Measurements from ENCODE around the gene PPFIA2.

The PPFIA2 gene

DNA sequence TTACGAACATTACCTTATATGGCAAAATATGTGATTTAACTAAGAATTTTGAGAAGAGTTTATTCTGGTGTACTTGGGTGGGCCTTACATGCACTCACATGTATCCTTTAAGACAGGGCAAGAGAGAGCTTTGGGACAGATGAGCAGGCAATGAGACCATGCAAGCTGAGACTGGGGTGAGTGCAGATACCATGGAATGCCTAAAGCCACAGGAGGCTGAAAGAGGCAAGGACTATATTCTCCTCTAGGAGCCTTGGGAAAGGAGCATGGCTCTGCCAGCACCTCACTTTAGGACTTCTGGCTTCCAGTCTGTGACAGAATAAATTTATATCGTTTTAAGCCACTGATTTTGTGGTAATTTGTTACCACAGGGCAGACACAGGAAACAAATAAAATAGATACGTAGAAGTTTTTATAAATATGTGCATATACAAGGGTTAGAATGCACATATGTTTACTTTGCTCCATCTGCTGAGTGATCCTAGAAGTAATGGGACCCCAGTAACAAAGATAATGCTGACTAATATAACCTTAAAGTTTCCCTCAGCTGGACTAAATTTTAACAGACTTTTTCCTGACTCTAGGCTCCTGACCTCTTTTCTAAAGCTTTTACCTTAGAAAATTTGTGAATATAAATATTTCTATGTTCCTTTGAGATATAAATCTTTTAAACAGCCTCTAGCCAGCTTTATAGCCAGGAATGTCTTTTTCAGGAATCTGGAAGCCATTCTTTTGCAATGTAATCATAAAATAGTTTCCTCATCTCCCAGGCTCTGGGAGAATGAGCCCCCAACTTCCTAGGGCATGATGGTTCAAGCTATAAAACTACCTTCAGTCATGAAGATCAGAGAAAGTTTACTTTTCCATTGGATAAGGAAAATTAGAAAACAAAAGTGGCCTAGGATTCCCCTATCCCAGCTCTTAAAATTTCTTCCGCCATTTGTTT, 216.8 kb downstream of the PPFIA2 start:
- DNase-seq = no peak

DNA sequence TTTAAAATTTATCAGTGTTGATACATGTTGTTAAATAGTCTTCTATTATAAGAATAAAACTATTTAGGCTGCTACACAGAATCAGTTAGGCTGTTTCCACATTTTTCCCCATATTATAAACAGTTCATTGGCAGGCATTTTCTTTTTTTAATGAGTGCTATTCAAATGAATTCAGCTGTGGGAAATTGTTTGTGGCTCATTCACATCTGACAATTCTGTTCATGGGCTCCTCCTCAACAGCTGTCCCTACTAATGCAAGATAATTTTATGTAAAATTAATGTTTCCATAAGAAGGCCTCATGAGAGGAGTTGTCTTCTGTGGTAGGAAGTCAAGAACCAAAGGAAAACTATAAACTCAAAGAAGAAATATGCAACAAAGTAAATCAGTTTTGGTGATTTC, 218.0 kb downstream of the PPFIA2 start:
- no peak for DNase-seq

DNA sequence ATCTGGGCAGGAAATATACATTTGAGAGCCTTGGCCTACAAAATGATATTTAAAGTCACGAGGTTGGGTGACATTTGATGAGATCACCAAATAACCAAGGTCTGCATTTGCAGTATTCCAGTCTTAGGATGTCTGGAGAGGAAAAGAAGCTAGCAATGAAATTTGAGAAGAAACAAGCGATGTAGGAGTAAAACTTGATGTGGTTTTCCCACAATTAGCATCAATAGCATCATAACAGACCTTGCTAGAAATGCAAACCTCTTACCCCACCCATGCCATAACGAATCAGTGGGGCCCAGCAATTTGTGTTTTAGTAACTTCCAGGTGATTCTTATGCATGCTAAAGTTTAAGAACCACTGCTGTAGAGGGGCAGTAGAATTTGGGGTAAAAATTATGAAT, 219.9 kb downstream of the PPFIA2 start:
- no peak for DNase-seq

DNA sequence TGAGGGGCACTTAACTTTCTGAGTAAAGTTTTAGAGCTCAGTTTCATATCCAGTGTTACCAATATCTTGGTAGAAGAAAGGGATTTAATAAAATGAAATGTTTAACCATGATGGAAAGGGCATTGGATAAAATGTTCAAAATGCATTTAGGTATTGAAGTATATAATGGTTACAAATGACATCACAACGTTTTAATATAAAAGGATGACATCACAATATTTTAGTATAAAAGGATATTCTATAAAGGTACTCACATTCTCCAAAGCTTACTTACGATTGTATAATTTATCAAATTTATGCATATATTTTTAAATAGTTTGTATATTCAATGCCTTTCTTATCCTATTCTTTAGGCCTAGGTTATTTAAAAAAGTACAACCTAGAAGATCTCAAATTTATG, 226.1 kb downstream of the PPFIA2 start:
- DNase-seq = no peak

DNA sequence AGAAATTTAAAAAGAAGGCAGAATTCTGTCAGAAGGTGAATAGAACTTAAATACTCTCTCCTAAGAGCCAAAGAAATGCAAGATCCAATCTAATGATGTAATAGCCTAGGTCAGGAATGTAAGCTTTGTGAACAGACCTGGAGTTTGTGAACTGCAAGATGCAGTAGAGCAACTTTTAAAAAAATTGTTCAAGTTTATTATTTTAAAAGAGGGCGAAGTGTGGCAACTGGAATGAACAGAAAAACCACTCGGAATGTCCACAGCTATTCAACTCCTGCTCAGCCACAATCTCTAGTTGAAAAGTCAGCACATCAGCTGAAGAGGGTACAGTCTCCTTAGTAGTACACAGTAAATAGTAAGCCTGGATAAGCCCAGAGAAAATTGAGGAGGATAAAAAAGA, 228.8 kb downstream of the PPFIA2 start:
- no peak for DNase-seq

DNA sequence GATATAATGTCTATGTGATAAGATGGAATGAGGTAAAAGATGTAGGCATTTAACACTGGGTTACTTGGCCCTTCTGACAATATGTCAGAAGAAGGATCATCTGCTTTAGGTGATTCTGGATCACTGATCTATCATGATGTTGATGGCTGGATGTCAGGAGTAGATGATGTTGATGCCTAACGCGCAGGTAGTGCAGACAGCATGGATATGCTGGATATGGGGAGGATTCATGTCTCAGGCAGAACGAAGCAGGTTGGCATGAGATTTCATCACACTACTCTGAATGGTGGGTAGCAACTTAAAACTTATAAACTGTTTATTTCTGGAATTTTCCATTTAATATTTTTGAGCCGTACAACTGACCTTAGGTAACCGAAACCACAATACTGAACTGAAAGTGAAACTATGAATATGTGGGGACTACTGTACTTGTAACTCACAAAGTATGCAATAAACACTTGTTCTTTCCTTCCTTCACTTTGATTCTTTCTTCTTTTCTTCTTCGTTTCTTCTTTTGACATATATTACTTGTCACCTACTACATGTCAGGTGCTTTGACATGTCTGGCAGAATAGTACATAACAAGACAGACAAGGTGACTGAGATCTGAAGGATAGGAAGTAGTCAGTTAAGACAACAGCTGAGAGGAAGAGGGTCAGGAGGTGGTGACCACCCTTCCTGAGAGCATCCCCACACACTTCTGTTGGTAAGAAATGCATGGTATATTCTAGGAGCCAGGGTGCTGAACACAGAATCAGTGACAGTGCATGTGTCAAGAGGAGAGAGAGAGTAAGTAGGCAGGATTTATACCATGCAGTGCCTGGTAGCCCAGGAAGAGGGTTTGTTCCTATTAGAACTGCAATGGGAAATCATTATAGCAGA, 238.8 kb downstream of the PPFIA2 start:
- DNase-seq = no peak

DNA sequence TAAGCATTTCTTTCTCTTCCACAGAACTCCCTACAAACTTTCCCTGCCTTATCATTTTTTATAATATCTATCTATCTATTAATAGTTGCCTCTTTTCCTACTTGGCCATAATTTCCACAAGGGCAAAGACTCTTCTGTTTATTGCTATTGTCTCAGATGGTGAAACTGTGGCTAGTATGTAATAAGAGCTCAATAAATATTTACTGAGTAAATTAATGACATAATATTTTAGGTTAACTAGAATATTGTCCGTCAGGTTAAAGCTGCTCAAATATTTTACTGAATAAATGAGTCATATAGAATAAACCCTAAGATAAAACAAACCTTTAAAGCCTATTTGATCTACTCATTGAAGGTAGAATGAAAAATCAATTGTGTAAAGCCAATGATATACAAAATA, 240.5 kb downstream of the PPFIA2 start:
- DNase-seq = peak; percentile 4

DNA sequence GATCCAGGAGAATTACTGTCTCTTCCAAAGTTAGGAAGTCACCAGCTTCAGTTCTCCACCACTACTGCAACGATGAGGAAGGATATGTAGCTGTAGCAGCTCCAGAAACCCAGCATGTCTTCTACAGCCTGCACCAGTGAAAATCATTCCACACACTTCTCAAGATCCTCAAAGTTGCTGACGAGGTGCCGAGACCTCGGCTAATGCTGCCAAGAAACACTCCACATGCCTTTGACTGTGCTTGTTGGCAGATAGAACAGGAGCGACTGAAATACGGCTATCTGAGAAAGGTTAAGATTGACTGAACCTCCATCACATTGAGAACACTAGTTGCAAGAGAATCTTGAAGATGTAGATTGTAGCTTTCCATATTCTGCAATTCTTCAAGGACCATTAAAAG, 241.9 kb downstream of the PPFIA2 start:
- DNase-seq = no peak

DNA sequence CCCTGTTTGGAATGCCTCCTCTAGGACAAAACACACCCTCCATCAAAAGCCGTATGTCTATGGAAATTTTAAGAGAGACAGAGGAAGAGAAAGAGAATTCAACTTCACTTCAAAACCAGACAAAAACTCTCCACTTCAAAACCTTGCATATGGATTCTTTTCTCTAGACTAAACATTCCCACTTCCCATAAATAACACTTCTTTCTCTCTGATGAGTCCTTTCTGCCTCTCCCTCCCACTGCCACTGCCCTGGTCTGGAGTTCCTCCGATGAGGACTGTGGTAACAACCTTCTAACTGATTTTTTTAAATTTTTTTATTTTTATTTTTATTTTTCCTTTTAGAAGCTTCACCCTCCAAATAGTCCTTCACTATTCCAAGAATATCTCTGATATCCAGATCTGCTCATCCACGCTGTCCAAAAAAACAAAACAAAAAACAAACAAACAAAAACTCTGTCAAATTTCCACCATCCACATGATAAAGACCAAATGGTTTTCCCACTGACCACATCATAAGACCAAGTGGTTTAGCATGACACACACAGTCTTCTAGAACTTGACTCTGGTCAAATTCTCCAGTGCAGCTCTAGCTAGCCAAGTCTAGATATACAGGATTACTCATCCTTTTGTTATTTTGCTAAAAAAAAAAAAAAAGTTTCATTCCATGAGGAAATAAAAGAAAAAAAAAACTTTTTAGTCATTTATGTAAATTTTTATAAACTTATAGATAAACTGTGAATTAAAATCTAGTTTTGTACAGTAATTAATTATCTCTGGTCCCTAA, 256.0 kb downstream of the PPFIA2 start:
- no peak for DNase-seq

DNA sequence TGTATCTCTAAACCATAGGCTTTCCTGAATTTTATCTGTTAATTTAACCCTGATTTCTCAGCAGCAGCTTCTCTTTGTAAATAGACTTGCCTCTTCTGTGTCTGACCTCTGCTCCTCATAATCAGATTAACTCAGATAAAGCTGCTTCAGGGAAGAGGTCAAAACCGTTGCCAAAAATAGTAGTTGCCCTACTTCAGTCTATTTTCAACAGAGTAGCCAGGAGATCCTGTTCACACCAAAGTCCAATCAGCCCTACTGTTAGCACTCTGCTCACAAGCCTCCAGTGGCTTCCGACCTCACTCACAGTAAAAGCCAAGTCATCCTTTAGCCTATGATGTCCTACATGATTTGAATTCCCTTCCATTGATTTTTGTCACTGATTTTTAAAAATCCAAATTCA, 258.4 kb downstream of the PPFIA2 start:
- DNase-seq = no peak

DNA sequence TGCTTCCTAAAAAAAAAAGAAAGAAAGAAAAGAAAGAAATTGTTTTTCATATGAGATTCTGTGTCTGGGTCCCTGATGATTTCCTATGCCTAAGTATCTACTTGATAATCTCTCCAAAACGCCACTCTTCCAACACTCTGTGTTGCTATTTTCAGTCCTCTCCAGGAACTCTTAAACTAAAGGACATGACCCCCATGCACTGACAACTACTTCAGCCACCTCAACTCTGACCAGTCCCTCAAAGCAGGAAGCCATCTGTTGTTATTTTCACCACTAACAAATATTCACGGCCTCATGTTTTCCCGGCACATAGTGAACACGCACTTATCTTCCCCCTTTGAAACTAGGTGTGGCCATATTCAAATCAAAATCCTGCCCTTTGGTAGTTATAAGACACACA, 259.3 kb downstream of the PPFIA2 start:
- DNase-seq = no peak

DNA sequence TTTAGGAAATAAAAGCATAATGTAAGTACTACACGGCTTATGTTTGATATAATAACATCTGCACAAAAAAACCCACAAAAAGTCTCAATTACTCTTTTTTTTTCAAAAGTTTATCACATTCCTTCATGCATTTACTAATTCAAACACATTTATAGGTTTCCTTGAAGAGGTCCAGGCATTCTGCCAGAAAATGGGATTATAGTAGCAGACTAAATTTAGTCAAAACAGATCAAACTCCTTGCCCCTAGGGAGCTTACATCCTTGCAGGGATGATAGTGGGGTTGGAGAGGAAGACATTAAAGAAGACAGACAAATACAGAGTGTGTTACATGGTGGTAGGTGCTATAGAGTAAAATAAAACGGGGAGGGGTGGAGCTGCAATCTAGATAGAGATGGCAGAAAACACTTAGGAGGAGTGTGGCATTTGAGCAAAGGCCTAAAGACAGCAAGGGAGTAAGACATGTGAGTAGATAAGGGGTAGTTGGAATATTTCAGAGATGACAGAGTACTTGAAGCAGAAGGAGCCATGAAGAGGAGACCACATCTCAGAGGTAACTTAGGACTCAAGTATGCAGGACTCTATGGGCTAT, 266.9 kb downstream of the PPFIA2 start:
- DNase-seq = no peak

DNA sequence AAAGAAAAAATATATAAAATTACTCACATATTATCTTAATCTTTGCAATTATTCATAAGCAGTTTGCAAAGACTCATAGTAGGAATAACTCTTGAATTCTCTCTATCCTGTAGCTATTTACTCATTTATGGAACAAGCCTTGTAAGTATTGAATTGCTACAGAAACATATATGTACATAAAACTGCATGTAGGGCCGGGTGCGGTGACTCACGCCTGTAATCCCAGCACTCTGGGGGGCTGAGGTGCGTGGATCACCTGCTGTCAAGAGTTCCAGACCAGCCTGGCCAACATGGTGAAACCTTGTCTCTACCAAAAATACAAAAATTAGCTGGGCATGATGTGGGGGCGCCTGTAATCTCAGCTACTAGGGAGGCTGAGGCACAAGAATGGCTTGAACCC, 286.2 kb downstream of the PPFIA2 start:
- DNase-seq = no peak

DNA sequence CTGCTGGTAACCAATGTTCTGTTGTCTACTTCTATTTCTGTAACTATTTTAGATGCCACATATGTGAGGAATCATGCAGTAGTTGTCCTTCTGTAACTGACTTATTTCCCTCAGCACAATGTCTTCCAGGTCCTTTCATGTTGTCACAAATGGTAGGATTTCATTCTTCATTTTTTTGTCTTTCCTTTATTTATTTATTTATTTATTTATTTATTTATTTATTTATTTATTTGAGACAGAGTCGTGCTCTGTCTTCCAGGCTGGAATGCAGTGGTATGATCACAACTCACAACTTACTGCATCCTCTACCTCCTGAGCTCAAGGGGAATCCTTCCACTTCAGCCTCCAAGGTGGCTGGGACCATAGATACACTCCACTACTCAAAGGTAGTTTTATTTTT, 288.2 kb downstream of the PPFIA2 start:
- DNase-seq = no peak

DNA sequence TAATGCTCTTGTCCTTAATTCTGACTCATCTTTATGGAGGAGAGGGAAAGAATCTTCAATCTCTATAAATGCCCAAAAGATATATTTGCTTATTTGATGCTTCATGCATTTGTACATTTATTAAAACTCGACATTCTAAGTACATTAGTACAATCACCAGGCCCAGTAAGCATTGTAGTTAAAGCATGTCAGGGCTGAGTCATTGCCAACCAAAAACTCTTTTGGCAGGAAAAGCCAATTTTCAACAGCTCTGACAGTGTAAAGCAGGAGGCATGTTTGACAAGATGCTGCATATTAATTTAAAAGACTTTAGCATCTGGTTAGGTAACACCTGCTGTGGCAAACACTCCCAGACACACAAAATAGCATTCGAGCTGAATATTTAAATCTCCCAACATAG, 290.9 kb downstream of the PPFIA2 start:
- no peak for DNase-seq

DNA sequence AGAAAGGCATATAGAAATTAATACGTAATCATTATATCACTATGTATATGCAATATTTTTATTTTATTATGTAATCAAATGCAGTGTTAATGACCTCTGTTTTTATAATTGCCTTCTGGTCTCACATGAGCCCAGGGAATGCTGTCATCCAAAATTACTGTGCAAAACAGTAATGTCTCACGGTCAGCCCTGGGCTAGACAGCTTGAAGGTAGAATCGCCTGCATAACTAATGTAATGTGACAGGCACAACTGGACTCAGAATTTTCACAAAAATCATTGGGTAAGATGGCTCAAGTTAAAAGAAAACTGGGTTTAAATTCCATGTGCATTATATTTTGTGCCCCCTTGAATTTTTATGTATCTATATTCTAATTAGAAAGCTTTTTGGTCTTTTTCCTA, 293.3 kb downstream of the PPFIA2 start:
- DNase-seq = no peak

DNA sequence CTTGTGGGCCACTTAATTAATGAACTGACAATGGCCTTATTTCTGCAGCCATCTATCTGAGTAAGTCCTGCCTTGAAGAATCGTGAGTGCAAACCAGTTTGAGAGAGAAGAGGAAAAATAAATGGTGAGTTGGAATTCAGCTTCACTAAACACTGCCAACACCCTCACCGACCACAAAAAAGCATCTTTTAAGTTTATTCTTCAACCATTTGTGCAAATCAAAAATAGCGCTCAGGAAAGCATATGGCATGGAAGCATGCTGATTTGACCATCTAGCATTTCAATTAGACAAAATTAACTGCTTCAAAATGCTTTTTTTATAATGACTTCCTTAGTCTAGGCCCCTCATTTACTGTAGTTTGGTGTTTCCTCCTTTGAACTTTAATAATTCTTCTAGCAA, 294.0 kb downstream of the PPFIA2 start:
- DNase-seq = no peak

DNA sequence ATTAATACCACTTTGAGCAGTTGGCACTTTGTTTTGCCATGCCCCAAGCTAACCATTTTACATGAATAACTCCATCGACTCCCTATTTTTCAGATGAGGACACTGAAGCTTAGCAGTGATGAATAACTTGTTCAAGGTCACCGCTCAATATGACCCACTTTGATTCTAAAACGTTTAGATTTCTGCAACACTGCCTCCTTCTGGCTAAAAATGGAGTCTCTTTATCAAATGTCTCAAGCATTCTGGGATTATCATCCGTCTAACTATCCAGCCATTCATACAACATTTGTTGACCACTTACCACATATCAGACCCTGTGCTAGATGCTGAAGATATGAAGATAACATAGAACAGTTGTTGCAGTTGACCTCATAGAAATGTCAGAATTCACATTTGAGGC, 298.0 kb downstream of the PPFIA2 start:
- DNase-seq = no peak

DNA sequence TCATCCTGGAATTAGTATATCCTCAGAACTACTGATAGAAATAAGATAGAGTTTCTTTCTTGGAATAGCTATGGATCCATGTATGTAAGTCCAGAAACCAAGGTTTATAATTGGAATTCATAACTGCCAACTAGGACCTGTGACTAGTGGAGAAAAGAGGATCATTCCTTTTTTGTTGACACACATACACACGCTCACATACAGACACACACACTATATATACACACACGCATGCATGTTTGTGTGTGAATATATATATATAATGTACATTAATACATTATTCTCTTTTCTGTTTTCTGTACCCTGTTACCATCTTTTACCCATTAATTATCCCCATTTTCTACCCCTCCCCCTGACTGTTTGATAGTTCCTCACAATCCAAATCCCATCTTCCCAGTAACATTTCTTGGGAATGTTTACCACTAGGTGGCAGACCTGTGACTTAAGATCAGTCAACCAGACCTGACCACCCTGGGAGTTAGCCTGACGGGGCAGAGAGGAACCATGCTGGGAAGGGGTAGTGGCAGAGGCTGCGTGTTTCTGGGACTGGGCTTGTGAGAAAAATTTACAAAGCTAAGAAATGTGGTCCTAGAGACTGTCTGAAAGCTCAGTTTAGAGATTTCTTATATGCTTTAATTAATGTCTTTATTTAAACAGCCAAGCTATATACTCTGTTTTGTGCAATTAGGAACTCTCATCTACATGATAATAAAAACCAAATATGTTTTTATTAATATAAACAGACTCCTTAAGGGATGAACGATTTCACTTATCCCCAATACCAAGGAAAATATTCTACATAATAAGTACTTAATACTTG, 308.0 kb downstream of the PPFIA2 start:
- peak; percentile 31 for DNase-seq

DNA sequence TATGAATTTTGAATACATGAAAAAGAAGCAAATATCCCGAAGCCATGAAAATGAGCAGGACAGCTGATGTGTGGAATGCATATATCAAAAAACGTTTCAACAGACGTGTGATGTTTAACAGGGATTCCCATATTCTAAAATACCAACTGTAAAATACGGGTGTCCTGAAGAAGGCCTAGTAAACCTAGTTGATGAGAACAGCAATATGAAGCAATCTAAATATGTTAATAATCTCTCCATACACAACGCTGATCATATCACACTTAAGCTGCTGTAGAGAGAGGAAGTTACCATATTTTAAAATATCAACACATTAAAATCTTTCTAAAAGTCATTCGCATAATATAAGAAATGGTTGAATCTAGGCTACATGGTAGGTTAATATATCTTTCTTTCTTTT, 317.5 kb downstream of the PPFIA2 start:
- no peak for DNase-seq

DNA sequence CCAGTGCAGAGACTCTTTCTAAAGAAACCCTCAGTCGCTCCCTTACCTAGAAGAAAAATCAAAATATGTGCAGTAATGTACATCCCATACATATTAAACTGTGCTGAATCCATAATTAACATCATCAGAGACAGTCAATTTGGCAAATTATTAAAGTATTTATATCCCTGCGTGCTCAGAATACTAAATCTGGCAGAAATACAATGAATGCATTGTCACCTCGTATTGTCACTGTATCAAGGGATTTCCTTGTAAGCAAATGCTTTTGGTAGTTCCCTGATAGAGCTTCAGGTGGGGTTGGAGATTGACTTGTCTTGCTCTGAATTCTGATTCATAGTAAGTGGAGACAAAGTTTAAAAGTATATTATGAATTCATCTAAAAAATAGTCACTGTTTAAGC, 319.1 kb downstream of the PPFIA2 start:
- no peak for DNase-seq

DNA sequence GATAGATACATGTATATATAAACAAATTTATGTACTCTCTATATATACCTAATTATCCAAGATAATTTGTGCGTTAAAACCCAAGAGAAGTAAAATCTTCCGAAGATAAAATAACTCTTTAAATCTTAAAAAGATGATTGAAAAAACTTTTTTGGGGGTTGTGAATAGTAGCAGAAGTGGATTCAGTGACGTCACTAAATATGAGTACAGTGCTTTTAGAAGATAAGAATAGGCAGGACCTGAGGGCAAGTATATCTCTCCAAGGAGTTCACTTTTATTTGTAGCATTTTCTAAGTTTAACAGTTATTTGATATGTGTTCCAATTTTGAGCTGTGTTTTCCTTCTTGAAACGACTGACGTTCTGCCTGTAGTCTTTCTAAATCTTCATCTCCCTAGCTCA, 319.8 kb downstream of the PPFIA2 start:
- no peak for DNase-seq

Measured in DMS153 (cell line).